Activated CD4-positive, alpha-beta T cell treated with anti-CD3 and anti-CD28 coated beads for 4 hours (primary cell): ENCODE data around the gene ECE1.
"Not testable (repeated sequence)": the region's sequence is repeated elsewhere in the genome, so short reads cannot be mapped to it uniquely, and the experiment has no call there.

ENCODE experiments used
- DNase-seq, 2 donors: peaks; one replicate each; pipeline ENCODE4 v3.0.0-alpha.2; 2020

ECE1 gene

GRCh38 chr1:21175324-21175669 lies 115.0 kb downstream of the ECE1 start:
- DNase-seq = peak; percentile 34 to 44

DNA sequence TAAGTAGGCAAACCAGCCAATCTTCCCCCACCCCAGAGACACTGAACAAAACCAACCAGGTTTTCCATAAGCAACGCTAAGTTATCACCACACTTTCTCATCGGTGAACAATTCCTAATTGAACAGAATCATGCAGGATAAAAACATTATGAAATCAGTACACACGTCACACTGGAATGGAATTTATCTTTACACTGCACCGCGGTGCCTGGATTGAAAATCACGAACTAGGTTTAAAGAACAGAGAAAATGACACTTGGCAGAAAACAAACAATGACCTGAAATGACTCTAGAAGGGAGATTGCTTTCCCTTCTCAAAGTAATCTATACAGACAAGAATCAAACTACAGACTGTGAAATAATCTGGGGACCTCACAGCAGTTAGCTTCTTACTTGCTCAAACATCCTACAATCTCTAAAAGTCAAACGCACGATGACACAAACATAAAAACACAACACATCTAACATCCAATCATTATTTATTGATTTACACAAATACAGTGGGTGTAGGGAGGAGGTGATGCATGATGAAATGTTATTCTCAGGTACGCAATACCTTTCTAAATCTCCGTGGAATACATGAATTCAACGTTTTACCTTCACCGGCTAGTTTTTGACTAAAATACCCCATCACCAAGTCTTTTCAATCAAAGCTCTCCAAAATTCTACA lies 115.5 kb downstream of the ECE1 start:
- DNase-seq = no peak

- no peak for DNase-seq
These were observed 116.0 kb downstream of the ECE1 start for GRCh38 chr1:21174230-21174629.

GRCh38 chr1:21173096-21173495 lies 117.2 kb downstream of the ECE1 start:
- not testable (repeated sequence) for DNase-seq

DNA sequence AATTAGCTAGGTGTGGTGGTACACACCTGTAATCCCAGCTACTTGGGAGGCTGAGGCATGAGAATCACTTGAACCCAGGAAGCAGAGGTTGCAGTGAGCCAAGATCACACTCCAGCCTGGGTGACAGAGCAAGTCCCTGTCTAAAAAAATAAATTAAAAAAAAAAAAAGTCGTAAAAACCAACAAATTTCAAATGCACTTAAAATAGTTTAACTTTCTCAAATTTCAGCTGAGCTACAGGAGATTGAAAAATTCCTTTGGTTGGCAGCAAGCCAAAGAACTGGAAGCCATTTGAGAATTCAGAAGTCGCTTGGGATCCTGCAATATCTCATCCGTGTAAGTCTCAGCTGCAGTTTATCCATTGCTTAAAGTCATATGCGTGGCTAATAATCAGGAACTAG lies 119.4 kb downstream of the ECE1 start:
- not testable (repeated sequence) for DNase-seq

DNA sequence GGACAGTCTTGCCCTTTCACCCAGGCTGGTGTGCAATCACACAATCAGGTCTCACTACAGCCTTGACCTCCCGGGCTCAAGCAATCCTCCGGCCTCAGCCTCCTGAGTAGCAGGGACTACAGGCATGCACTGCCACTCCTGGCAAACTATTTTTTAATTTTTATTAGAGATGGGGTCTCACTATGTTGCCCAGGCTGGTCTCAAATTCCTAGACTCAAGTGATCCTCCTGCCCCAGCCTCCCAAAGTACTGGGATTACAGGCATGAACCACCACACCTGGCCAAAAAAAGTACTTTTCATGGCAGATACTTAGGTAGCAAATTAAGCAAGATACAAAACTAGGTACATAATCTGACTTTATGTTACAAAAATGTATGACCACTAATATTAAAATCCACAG lies 121.8 kb downstream of the ECE1 start:
- no peak for DNase-seq
